GM21515 (cell line): Measurements from ENCODE around the gene SERPINA6.
"Not testable (repeated sequence)": the region's sequence is repeated elsewhere in the genome, so short reads cannot be mapped to it uniquely, and the experiment has no call there.

ENCODE experiments used
- ATAC-seq: cut with Tn5 transposase; IDR thresholded peaks from one replicate; pipeline ENCODE4 v1.9.1; 2021; ENCODE audit not compliant: unreplicated experiment

SERPINA6 gene

GRCh38 chr14:94295360-94296180, 27.6 kb downstream of the SERPINA6 start:
- no peak for ATAC-seq

GRCh38 chr14:94293578-94293924, 29.6 kb downstream of the SERPINA6 start:
- ATAC-seq: no peak

GRCh38 chr14:94292872-94293577, 30.1 kb downstream of the SERPINA6 start, which contains the start of gene SERPINA10:
TSS of gene SERPINA10 (minus strand) at chr14:94293268. CDS start at chr14:94290593, 2,675 bp downstream.
- no peak for ATAC-seq

- no peak for ATAC-seq
Observed at GRCh38 chr14:94292526-94292871, 30.6 kb downstream of the SERPINA6 start.

GRCh38 chr14:94291906-94292525, 31.1 kb downstream of the SERPINA6 start:
- ATAC-seq: no peak

DNA sequence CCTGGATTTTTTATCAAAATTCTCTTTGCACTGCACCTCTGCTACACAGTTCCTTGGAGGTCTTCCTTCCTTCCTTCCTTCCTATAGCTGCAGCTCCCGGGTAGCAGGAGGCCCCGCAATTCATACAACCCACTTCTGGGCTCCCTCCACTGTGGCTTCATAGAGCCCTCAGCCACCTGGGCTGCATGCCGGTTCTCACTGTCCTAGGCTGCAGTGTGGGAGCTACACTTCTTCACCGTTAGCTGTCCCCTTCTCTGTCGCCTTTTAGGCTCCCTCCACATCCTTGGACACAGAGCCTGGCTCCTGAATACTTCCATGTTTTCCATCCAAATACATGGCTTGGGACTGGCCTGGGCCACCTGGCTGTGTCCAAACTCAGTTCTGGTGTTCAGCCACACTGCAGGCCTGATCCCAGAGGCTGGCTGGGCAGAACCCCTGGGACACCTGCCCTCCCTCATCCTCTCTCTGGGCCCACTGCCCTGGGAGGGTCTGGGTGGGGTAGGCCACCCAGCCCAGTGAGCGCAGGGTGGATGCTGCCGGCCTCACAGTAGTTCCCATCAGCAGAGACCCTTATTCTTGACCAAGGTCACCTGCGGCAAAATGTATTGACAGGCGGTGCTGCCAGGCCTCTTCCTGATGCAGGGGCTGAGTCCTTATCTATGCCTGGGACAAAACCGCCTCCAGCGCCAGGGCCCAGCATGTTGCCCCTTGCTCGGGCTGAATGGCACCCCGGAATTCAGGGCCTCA, 31.8 kb downstream of the SERPINA6 start:
- no peak for ATAC-seq

- no peak for ATAC-seq
Observed at GRCh38 chr14:94290197-94290596, 32.9 kb downstream of the SERPINA6 start.

- ATAC-seq: no peak
Observed at GRCh38 chr14:94288610-94289465, 34.3 kb downstream of the SERPINA6 start.

- ATAC-seq: no peak
Observed at GRCh38 chr14:94285158-94285557, 38.0 kb downstream of the SERPINA6 start.

DNA sequence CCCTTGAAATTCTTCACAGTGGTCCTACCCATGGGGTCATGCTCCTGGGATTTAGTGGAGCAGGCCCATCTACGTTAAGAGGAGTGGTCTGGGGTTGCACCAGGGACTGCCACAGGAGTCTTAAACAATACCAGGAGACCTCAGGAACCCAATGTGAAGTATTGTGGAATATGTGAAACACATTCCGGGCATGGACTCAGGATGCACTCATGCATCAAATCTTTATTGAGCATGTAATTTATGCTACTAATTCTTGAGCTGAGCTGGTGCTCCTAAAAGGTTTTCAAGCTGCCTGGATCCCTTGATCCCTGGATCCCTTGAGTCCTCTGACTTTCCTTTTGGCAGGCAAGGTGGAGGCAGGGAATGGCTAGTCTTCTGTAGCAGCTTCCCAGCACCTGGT, 38.9 kb downstream of the SERPINA6 start:
- no peak for ATAC-seq

- no peak for ATAC-seq
Observed at GRCh38 chr14:94282991-94283723, 40.0 kb downstream of the SERPINA6 start.

GRCh38 chr14:94278731-94279130, 44.4 kb downstream of the SERPINA6 start:
- no peak for ATAC-seq

- not testable (repeated sequence) for ATAC-seq
Observed at GRCh38 chr14:94276898-94277561, 46.1 kb downstream of the SERPINA6 start.

GRCh38 chr14:94269156-94269555, 54.0 kb downstream of the SERPINA6 start:
- ATAC-seq: no peak

DNA sequence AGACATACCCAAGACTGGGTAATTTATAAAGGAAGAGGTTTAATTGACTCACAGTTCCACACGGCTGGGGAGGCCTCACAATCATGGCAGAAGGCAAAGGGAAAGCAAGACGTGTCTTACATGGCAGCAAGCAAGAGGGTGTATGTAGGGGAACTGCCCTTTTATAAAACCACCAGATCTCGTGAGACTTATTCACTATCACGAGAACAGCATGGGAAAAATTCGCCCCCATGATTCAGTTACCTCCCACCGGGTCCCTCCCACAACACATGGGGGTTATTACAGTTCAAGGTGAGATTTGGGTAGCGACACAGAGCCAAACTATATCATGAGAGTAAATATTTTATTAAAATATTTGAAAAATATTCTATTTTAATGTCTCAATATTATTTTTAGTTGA, 54.6 kb downstream of the SERPINA6 start:
- ATAC-seq: not testable (repeated sequence)

DNA sequence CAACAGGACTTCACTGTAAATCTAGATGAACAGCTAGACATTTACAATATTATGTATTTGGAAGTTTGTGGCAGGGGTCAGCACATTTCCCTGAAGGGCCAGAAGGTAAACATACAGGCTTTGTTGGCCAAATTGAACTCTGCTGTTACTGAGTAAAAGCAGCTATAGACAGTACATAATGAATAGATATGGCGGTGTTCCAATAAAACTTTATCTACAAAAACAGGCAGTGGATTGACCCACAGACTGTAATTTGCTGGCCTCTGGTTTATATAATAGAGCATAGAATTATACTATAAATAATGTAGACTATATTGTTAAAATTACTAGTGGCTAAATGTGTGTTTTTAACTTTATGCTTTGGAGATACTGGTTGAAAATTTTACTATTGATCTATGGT, 55.8 kb downstream of the SERPINA6 start:
- ATAC-seq: no peak

DNA sequence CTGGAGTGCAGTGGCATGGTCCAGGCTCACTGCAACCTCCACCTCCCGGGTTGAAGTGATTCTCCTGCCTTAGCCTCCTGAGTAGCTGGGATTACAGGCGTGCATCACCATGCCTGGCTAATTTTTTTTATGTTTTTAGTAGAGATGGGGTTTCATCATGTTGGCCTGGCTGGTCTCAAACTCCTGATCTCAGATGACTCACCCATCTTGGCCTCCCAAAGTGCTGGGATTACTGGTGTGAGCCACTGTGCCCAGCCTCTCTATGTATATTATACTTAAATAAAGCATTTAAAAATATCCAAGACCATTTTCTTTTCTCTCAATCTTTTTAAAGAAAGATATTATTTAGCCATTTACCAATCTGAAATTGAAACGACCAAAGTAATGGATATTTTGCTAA, 58.9 kb downstream of the SERPINA6 start:
- ATAC-seq: not testable (repeated sequence)
